GOT3 (cell line): ENCODE data around the gene TMEM135.
"Not testable (repeated sequence)": the region's sequence is repeated elsewhere in the genome, so short reads cannot be mapped to it uniquely, and the experiment has no call there.

Experiments used
- DNase-seq: peaks from one replicate; lab custom pipeline; 2025; ENCODE audit warnings: mixed read lengths; lab: John Stamatoyannopoulos, UW

Gene TMEM135

DNA sequence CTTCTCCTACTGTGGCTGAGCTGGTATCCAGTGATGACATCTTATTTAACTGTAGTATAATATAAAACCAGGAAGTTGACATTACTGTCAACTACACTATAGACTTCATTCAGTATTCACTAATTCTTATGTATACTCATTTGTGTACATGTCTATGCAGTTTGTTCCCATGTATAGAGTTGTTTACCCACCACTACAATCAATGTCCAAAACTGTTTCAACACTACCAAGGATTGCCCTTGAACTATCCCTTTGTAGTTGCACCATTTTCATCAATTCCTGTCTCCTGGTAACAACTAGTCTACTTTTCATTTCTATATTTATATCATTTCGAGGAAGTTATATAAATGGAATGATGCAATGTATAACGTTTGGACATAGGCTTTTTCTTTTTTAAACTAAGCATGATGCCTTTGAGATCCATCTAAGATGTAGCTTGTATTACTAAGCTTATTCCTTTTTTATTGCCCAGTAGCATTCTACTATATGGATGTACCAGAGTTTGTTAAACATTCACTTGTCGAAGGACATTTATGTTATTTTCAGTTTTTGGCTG lies 39.2 kb downstream of the TMEM135 start:
- DNase-seq, result no peak

DNA sequence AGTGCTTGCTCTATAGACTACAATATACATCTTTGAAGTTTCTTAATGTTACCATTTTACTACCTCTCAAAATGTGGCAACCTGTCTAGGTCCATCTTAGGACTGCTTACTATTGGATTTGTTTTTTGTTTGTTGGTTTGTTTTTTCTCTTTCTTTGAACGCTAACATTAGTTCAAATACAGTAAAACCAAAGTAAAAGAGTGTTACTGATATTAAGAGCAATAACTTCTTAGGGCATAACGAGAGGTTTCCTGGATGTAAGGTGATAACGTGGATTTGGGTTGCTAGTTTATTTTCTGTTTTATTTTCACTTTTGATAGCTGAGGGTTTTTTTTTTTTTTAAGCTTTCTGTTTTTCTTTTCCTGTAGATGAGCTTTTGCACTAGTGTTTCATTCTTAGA lies 43.6 kb downstream of the TMEM135 start:
- DNase-seq, result no peak

DNA sequence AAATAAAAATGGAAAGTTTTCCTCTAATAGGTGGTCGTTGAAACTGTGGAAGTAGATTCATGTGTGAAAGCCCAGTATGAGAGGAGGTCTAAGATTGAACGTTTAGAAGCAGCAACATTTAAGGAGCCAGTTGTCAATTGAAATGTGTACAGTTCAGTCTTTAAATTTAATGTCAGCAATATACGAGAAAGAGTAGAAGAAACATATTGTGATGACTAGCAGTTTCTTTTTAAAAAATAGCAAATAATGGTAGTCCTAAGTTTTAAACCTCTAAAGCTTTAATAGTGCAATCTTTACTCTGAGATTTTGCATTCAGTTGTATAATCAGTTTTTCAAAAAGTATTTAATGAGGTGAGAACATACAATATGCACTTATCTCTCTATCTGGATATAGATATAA lies 44.9 kb downstream of the TMEM135 start:
- no peak for DNase-seq

DNA sequence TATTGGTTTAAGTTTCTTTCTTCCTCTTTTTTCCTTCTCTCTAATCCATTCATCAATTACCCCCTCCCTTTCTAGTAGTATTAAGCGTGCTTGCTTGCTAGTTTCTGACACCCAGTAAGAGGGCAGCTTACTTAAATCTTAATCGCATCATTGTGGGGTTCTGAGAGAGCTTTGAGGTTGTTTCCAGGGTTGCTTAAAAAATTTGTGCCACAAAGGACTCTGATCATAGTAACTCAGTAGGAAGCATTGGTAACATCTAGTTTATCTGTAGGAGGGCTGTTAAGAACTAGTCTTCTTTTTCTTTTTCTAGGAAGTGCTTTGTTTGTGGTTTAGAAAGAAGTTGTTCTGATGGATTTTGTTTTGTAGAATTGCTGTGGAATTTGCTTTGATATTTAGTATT lies 45.3 kb downstream of the TMEM135 start:
- DNase-seq, result no peak

DNA sequence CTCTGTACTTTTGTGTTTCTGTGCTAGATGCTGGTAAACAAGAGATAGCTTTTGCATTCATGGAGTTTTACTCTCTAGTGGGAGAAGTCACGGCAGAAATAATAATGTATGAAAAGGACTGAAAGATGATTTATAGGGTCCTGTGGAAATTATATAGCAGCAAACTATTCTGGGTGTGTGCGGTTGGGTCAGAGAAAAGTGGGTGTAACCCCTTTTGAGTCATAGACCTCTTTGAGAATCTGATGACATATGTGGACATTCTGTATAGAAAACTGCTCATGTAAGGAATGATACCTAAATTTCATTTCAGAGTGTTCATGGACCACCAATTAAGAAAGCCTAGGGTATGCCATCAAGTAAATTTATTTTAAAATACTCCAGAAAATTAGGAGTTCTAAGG lies 54.4 kb downstream of the TMEM135 start:
- DNase-seq, result no peak

DNA sequence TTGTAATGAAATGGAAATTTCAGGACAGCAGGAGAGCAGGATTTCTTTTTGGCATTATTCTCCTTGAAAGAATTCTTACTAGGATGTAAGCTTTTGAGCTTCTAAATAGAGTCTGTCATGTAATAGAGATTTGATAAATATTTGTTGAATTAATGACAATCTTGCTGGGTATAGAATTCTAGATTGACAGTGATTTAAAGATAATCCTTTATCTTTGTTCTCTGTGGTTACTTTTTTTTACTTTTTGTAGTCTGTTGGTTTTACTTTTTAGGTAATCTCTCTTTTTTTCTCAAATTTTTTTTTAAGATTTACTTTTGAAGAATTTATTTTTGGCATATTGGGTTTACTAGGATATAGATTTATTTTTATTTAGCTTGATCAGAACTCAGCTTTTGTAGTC lies 54.8 kb downstream of the TMEM135 start:
- no peak for DNase-seq

DNA sequence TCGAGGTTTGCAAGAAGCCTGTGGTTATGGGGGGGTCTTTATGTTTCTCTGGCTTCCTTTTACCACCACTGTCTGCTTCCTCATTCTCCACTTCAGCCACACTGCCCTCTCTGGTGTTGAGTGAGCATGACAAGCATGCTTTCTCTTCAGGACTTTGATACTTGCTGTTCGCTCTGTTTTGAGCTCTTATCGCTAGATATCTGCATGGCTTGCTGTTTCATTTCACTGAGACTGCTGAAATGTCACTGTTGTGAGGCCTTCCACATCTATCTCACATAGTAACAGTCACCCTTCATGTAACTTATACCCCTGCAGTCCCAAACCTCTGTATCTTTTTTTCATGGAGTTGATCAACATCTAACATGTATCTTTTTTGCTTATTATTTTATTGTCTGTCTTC lies 59.8 kb downstream of the TMEM135 start:
- no peak for DNase-seq

DNA sequence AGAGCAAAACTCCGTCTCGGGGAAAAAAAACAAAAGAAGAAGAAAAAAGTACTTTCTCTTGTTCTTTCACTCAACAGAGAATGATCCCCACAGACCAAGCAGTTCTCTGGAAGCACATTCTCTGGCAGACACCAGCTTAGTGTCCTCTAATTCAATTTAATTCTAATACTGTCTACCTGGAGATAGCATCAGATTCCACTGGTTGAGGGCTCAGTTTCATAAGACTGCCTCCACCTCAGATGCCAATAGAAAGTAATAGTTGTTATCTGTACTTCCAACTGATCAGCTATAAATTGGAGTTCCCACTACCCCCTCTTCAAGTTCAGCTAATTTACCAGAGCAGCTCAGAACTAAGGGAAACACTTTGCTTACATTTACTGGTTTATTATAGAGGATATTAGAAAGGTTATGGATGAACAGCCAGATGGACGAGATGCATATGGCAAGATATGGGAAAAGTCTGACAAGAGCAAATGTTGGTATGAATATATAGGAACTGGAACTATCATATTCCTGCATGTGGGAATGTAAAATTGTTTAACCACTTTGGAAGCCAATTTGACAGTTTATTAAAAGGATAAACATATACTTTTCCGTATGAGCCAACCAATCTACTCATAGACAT lies 64.3 kb downstream of the TMEM135 start:
- DNase-seq, result no peak

DNA sequence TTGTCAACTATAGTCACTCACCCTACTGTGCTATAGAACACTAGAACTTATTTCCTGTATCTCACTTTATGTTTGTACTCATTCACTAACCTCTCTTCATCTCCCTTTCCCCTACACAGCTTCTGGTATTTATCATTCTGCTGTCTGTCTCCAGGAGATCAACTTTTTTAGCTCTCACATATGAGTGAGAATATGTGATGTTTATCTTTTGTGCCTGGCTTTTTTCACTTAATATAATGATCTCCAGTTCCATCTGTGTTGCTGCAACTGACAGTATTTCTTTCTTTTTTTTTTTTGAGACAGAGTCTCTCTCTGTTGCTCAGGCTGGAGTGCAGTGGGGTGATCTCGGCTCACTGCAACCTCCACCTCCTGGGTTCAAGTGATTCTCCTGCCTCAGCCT lies 68.1 kb downstream of the TMEM135 start:
- DNase-seq, result not testable (repeated sequence)

DNA sequence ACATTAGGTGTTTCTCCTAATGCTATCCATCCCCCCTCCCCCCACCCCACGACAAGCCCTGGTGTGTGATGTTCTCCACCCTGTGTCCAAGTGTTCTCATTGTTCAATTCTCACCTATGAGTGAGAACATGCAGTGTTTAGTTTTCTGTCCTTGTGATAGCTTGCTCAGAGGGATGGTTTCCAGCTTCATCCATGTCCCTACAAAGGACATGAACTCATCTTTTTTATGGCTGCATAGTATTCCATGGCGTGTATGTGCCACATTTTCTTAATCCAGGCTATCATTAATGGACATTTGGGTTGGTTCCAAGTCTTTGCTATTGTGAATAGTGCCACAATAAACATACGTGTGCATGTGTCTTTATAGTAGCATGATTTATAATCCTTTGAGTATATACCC lies 69.6 kb downstream of the TMEM135 start:
- DNase-seq, result not testable (repeated sequence)

DNA sequence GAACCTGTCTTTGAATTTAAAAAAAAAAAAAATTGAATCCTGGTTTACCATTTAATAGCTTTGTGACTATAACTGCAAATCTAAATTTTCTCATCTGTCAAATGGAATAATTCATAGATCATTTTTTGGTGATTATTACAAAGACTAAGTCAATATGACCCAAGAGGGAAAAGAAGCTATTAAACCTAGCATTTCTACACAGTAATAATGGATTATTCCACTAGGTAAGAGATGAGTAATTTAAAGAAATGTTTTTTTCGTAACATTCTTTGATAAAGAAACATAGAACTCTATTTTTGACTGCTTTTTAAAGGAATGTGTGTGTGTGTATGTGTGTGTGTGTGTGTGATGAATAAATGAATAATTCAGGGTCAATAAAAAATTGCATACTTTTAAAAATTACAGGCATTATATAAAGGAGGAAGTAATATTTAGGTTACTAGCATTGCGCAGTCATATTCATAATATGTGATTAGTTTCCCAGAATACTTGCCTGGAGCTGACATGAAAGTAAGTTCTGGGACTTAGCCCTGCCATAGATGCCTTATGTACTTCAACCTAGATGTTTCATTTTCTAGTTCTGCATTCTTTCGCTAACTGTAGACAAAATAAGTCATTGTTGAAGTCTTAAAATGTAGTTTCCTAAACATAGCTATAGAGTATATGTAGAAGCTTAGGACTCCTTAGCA lies 72.9 kb downstream of the TMEM135 start:
- no peak for DNase-seq

DNA sequence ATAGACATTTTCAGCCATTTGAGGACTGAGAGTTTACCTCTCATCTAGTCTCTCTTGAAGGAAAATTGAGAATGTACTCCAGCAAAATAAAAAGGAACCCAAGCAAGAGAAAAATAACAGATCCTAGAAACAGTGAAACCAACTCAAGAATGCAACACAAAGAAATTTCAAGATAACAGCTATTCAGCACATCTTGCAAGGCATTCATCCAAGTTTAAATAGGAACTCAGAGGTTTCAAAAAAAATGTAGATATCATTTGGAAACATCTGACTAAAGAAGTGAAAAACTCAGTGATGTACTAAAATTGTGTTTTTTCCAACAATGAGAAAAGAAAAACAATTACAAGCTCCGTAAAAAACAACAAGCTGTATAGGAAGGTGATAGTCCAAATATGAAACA lies 76.4 kb downstream of the TMEM135 start:
- no peak for DNase-seq

DNA sequence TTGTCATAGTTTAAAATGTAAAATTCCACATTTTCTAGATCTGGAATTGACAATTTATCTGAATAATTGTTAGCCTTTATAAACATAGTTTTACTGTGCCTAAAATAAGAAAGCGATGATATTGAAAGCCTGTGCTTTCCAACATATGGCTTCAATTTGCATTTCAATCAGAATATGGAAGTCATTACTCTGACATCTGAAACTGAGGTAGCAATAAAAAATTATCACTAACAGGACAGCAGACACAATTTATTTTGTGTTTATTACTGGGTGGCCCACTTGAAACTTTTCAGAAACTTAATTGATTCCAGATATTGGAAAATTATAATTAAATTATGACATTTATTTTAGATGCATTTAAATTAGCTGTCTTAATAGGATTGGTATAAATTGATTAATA lies 78.5 kb downstream of the TMEM135 start:
- no peak for DNase-seq

DNA sequence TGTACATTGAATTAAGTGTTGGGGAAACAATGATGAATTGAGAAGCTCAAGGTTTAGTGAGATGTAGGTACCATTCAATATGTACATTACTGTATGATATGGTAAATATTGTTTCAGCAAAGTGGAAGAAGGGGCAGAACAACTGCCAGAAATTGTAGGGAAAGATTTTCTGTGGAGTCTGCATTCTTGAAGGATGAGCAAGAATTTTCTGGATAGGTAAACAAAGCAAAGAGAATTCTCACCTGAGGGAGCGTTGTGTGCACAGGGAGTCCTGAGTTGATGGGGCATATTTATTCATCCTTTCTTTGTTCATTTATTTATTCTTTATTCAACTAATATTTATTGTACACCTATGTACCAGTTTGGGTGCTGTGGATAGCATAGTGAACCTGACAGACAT lies 83.2 kb downstream of the TMEM135 start:
- no peak for DNase-seq

DNA sequence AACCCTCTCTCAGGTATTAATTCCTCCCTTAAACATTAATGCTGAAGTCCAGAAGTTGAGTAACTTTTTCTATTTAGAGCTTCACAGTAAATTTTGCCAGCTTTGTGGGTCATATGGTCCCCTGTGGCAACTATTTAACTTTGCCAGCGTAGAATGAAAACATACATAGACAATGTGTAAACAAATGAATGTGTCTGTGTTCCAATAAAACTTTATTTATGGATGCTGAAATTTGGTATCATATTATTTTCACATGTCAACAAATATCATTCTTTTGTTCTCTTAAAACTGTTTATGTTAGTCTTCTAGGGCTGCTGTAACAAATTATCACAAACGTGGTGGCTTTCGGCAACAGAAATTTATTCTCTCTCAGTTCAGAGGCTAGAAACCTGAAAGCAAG lies 85.1 kb downstream of the TMEM135 start:
- no peak for DNase-seq

DNA sequence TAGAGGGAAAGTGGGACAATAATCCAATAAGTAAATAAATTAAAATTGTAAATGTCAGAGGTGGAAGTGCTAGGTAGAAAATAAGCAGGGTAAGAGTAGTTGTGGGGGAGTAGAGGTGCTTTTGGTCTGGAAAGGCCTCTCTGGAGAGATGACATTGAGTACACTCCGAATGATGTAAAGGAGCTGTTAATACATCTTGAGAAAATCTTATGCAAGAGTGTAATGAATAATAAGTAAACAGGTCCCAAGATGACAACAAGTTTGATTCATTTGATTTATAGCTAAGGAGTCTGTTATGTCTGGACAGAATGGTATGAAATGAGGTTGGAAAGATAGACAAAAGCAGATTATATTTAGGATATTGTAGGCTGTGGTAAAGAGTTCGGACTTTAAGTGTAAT lies 87.5 kb downstream of the TMEM135 start:
- DNase-seq, result no peak

DNA sequence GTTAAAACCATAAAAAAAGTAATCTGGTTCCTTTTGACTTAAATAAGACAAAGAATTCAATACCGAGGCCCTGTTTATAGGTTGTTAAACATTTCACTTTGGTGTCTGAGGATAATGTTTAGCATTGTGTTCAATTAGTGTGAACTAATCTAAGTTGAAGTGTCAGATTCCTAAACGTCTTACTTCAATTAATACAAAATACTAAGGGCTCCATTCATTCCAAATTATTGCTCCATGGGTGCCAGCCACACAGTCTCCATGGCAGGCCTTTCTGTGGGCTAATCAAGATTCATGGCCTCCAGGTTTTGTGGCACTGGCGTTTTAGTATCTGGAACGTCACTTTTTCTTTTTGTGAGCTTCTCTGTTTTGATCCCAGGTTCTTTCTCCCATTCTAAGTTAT lies 89.4 kb downstream of the TMEM135 start:
- no peak for DNase-seq

DNA sequence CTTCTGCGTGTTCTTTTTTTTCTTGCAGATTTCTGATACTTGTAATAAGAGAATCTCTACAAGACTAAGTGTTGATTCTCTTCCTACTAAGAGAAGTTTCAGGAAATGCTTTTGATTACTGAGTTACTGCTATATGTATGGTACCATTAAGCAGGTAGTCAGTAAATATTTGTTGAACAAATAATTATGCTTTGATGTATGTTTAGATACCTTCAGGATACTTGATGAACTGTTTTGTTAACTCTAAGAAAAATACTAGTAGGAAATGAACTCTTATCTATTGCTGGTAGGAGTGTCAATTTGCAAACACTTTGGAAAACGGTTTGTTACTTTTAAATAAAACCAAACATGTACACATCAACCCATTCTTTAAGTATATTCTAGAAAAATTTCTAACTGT lies 90.6 kb downstream of the TMEM135 start:
- DNase-seq, result no peak

DNA sequence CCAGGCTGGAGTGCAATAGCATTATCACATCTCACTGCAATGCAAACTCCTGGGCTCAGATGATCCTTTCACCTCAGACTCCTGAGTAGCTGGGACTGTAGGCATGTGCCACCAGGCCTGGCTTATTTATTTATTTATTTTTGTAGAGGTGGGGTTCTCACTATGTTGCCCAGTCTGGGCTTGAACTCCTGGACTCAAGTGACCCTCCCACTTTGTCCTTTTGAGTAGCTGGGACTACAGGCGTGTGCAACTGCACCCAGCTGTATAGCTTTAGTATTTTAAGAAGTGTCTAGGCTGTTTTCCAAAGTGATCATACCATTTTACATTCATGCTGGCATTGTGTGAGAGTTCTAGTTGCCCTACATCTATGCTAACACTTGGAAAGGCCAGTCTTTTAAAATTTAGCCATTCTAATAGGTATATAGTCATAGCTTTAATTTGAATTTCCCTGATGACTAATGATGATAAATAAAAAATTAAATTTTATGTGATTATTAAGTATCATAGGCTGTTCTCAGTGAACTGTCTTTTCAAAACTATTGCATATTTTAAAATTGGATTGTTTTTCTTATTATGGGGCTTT lies 96.9 kb downstream of the TMEM135 start:
- no peak for DNase-seq

DNA sequence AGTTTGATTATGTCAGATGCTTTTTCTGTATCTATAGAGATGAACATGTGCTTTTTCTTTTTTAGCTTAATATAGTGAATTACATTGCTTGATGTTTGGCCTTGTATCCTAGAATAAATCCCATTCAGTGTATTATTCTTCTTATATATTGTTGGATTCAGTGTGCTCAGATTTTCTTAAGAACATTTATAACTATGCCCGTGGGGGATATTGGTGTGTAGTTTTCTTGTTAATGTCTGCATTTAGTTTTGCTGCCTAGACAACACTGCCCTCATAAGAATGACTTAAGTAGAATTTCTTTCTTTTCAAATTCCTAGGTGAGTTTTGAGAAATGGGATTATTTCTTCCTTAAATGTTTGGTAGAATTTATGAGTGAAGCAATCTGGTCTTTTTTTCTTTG lies 98.5 kb downstream of the TMEM135 start:
- DNase-seq, result no peak

DNA sequence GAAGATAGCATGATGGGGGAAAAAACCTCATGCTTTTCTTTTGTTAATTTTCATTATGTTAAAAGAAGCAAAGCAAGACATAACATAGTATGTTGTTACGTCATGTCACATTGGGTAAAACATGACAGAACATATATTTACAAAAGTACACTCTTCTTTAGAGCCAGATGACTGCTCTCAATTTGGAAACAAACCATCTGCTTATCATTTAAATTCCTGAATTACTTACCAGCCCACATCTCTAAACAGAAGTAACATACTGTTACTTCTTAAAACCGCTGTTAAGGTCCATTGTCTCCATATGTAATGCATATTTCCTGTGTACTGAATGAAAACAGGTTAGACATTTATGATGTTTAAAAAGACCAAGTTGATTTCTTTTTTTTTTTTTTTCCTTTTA lies 100.0 kb downstream of the TMEM135 start:
- DNase-seq, result no peak

DNA sequence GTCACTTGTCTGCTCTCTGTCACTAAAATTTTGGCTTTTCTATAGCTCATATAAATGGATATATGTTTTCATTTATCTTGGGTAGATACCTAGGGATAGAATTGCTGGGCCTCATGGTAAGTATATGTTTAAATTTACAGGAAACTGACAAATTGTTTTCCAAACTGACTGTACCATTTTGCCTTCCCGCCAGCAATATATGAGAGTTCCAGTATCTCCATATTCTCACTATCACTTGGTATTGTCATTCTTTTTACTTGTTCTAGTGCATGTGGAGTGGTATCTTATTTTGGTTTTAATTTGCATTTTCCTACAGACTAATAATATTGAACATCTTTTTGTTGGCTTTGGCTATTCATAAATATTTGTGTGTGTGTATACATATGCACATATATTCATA lies 101.7 kb downstream of the TMEM135 start:
- no peak for DNase-seq

DNA sequence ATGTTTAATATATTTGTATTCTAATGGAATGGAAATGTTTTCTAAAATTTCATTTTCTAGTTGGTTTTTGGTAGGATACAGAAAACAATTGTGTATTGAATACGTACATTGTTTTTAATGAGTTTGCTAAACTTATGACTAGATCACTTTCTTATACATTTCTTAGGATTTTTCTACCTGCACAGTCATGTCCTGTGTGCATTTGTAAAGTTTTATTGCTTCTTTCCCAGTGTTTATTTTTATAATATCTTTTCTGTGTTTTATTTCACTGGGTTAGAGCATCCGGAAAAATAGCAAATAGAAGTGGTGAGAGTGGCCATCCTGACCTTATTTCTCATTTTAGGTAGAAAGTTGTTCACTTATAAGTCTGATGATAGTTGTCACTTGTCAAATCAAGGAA lies 103.6 kb downstream of the TMEM135 start:
- DNase-seq, result no peak
